ENCODE results near the gene L3MBTL3. TPM values are rescaled to one million over a fixed set of nuclear protein-coding genes. Genes with fewer than 3 reads are reported as not detected.
A peak's percentile ranks its signal among the peaks of the same experiment; 100 is the strongest.

L3MBTL3 gene
- total RNA-seq, 1 donor from 2014 or later = 11.8 TPM

- ATAC-seq (no peak), DNase-seq (no peak)
- H3K27me3 ChIP-seq (ENCODE audit: low read depth) = no peaks in the 10 kb centered on the region
- no peak for TF ChIP-seq CTCF (IDR thresholded peaks at IDR 0.05)
- no peaks in the 10 kb centered on the region for H3K36me3 ChIP-seq
- no peak overlapping the region for H3K4me3 ChIP-seq
- no peaks in the 10 kb centered on the region for H3K4me1 ChIP-seq
- intact Hi-C loops (cut with DNase I) = no loop called here
- H3K27ac ChIP-seq = no peak overlapping the region
- H3K9me3 ChIP-seq = no peaks in the 10 kb centered on the region
Measured at GRCh38 chr6:130120731-130121130, 102.3 kb downstream of the L3MBTL3 start.

- H3K27me3 ChIP-seq (ENCODE audit: low read depth) = no peaks in the 10 kb centered on the region
- TF ChIP-seq CTCF (IDR thresholded peaks at IDR 0.05) = no peak
- H3K4me3 ChIP-seq = no peak overlapping the region
- DNase-seq (no peak), ATAC-seq (no peak)
- no peaks in the 10 kb centered on the region for H3K36me3 ChIP-seq
- no peak overlapping the region for H3K27ac ChIP-seq
- intact Hi-C loops (cut with DNase I) = no loop called here
- no peaks in the 10 kb centered on the region for H3K9me3 ChIP-seq
- H3K4me1 ChIP-seq = no peaks in the 10 kb centered on the region
Measured at GRCh38 chr6:130122243-130122642, 103.9 kb downstream of the L3MBTL3 start.

GRCh38 chr6:130127195-130127594 lies 108.8 kb downstream of the L3MBTL3 start:
- no peak for ATAC-seq
- DNase-seq = no peak
- no peak for TF ChIP-seq CTCF (IDR thresholded peaks at IDR 0.05)
- no peaks in the 10 kb centered on the region for H3K9me3 ChIP-seq
- H3K36me3 ChIP-seq = no peaks in the 10 kb centered on the region
- H3K27me3 ChIP-seq (ENCODE audit: low read depth) = no peaks in the 10 kb centered on the region
- no peaks in the 10 kb centered on the region for H3K4me1 ChIP-seq
- H3K4me3 ChIP-seq = no peak overlapping the region
- no peak overlapping the region for H3K27ac ChIP-seq
- intact Hi-C loops (cut with DNase I) = no loop called here

GRCh38 chr6:130128326-130128725 lies 109.9 kb downstream of the L3MBTL3 start:
- intact Hi-C loops (cut with DNase I) = no loop called here
- Histone ChIP-seq H3K4me1 (no peaks in the 10 kb centered on the region), H3K27me3 (ENCODE audit: low read depth) (no peaks in the 10 kb centered on the region), H3K36me3 (no peaks in the 10 kb centered on the region), H3K4me3 (no peak overlapping the region), H3K9me3 (no peaks in the 10 kb centered on the region), H3K27ac (no peak overlapping the region)
- ATAC-seq (no peak), DNase-seq (no peak)
- no peak for TF ChIP-seq CTCF (IDR thresholded peaks at IDR 0.05)

GRCh38 chr6:130129762-130130246 lies 111.4 kb downstream of the L3MBTL3 start:
- H3K27ac ChIP-seq = no peak overlapping the region
- no peaks in the 10 kb centered on the region for H3K4me1 ChIP-seq
- no peaks in the 10 kb centered on the region for H3K36me3 ChIP-seq
- no peak for TF ChIP-seq CTCF (IDR thresholded peaks at IDR 0.05)
- H3K27me3 ChIP-seq (ENCODE audit: low read depth) = no peaks in the 10 kb centered on the region
- no peak overlapping the region for H3K4me3 ChIP-seq
- intact Hi-C loops (cut with DNase I) = no loop called here
- no peak for ATAC-seq
- no peaks in the 10 kb centered on the region for H3K9me3 ChIP-seq
- no peak for DNase-seq

- peak; percentile 52 to 62 for ATAC-seq
Measured at GRCh38 chr6:130132286-130132701, 113.9 kb downstream of the L3MBTL3 start.

More at GRCh38 chr6:130132286-130132701, 113.9 kb downstream of the L3MBTL3 start:
- no peaks in the 10 kb centered on the region for H3K4me1 ChIP-seq
- TF ChIP-seq CTCF (IDR thresholded peaks at IDR 0.05) = no peak
- H3K9me3 ChIP-seq = no peaks in the 10 kb centered on the region
- intact Hi-C loops (cut with DNase I) = no loop called here
- H3K27ac ChIP-seq = no peak overlapping the region
- no peak for DNase-seq
- H3K4me3 ChIP-seq = no peak overlapping the region
- no peaks in the 10 kb centered on the region for H3K27me3 ChIP-seq (ENCODE audit: low read depth)
- H3K36me3 ChIP-seq = peaks cover 6% of the 10 kb centered on the region

All from lower lobe of right lung (tissue), 2 donors.